Fibroblast of mammary gland (primary cell): ENCODE results near the gene RTN4.

ENCODE experiments used
- DNase-seq: peaks from one replicate; pipeline ENCODE4 v3.0.0-alpha.2; 2010; ENCODE audit warnings: low read depth
- H3K4me3 ChIP-seq: 2 replicates; pipeline ENCODE4 v1.5.1; 2011; ENCODE audit warnings: low read depth, mild to moderate bottlenecking, low read length, moderate library complexity; ENCODE audit not compliant: control insufficient read depth
- CTCF ChIP-seq: conservative IDR thresholded peaks from 2 replicates; pipeline ENCODE4 v1.5.1; 2011; ENCODE audit warnings: low read depth, low read length, inconsistent platforms; ENCODE audit not compliant: control insufficient read depth, insufficient read depth

RTN4 gene

DNA sequence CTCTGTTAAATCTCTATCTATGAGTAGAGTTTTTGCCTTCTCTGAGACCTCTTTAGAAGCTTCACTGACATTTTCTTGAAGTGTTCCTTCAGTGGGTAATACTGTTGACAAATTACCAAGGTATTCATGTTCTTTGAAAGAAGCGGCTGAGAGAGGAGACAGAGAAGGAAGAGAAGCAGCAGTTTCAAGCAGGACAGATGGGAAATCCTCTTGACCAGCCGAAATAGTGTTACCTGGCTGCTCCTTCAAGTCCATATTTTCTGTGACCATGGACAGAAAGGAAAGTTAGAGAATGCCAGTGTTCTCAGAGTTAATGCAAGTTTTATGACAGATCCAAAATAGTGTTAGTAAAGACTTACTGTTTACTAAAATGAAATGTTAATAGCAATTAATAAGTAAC lies 23.0 kb downstream of the RTN4 start:
- H3K4me3 ChIP-seq = no peak overlapping the region
- DNase-seq = no peak
- TF ChIP-seq CTCF = no peak

DNA sequence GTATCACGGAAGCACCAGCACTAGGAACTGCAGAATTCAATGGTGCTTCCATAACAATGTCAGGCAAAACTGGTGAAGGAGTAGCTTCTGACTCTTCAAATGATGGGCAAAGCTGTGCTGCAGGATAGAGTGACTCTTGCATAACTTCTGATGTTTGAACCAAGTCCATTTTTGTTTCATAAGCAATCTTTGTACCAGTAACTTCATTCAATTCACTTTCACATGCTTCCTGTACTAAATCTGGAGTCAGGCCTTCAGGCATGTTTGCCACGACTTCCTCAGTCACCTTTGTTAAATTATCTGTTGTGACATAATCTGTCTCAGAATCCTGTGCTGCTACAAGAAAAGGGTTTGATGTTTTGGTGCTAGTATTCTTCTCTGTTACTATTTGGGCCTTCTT lies 24.0 kb downstream of the RTN4 start:
- peak; percentile 66 for DNase-seq
- no peak for TF ChIP-seq CTCF

DNA sequence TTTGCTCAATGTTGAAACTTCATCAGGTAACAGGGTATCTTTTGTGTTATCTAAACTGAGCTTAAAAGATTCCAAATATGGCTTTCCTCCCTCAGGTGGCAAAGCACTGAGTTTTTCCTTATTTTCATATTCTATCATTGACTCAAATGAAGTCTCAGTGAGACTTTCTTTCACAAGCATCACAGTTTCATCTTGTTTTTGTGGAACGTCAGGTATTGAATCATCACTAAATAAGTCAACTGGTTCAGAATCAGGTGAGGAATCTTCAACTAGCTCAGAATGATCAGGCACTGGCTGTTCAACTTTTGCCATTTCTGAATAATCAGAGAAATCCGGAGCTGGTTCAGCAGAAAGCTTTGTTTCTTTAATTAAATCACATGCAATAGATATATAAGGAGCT lies 24.6 kb downstream of the RTN4 start:
- no peak for TF ChIP-seq CTCF
- DNase-seq = no peak
- H3K4me3 ChIP-seq = no peak overlapping the region

More for the DNA sequence above, 24.0 kb downstream of the RTN4 start:
- H3K4me3 ChIP-seq = no peak overlapping the region

DNA sequence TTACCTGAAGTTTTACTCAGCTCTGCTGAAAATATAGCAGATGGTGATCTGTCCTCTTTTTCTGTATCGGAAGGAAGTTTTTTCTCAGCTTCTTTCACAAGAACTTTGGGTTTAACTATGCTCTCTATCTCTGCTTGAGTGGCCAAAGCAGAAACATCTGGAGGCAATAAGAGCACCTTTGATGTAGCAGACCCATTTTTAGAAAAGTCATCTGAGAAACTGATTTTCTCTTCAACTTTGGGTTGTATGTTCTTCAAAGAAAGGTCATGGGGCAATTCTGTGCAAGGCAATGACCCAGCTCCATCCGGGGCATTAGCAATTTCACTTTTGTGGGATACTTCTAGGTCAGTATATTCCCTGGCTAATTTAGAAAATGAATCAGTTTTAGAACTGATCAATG lies 25.2 kb downstream of the RTN4 start:
- no peak overlapping the region for H3K4me3 ChIP-seq

GRCh38 chr2:55022476-55022875 lies 27.8 kb downstream of the RTN4 start:
- H3K4me3 ChIP-seq = no peak overlapping the region
- DNase-seq = no peak
- TF ChIP-seq CTCF = no peak

More for the DNA sequence above, 25.2 kb downstream of the RTN4 start:
- no peak for TF ChIP-seq CTCF
- DNase-seq = peak; percentile 29

- no peak for DNase-seq
Observed at GRCh38 chr2:55019526-55020258, 30.6 kb downstream of the RTN4 start.

More at GRCh38 chr2:55019526-55020258, 30.6 kb downstream of the RTN4 start:
- H3K4me3 ChIP-seq = no peak overlapping the region
- no peak for TF ChIP-seq CTCF
